K562 (cell line): Measurements from ENCODE around the gene NXN. TPM values are rescaled to one million over a fixed set of nuclear protein-coding genes. Genes with fewer than 3 reads are reported as not detected.

ENCODE experiments used
- E4F1 ChIP-seq: fragments of 250-450 bp; sonication (Bioruptor Pico); IDR thresholded peaks from 2 replicates; pipeline ENCODE4 v1.5.0; 2021; ENCODE audit warnings: mild to moderate bottlenecking, borderline replicate concordance
- ELK3 ChIP-seq: fragments of 450-650 bp; formaldehyde crosslinking; IDR thresholded peaks from 2 replicates; pipeline ENCODE4 v1.4.0; 2020; ENCODE audit warnings: mild to moderate bottlenecking
- FOXA3 ChIP-seq, 2 experiments: fragments of 450-650 bp in 1 of 2; sonication (generic) in 1 of 2; formaldehyde crosslinking; IDR thresholded peaks in 1 of 2; conservative IDR thresholded peaks in 1 of 2; 2 replicates each; pipeline versions ENCODE4 v1.4.0 to v1.8.0; 2020 to 2022; ENCODE audit warnings: mild to moderate bottlenecking in 2 of 2, missing genetic modification reagents in 1 of 2
- HMBOX1 ChIP-seq: sonication (generic); IDR thresholded peaks from 2 replicates; pipeline ENCODE4 v1.6.1; 2016
- MIER1 ChIP-seq: fragments of 450-650 bp; IDR thresholded peaks from 2 replicates; pipeline ENCODE4 v1.6.1; 2016; ENCODE audit warnings: antibody characterized with exemption, mild to moderate bottlenecking, low read depth
- ZNF217 ChIP-seq: sonication (generic); formaldehyde crosslinking; IDR thresholded peaks from 2 replicates; pipeline ENCODE4 v1.8.0; 2022; ENCODE audit warnings: mild to moderate bottlenecking, missing genetic modification reagents
- polyA plus RNA-seq, 8 experiments: library from polyadenylated mRNA; depleted of rRNA in 4 of 8; stranded (reverse) in 5 of 8; unstranded in 3 of 8; fragments of >200 nt; fragmentation: Nextera tagmentation in 2 of 8; fragmentation: Illumina TruSeq in 1 of 8; extraction: Ambion mirVana in 2 of 8; extraction: Trizol in 1 of 8; gene quantifications; 2 replicates each; pipeline versions ENCODE4 v1.2.1 to v1.2.3, GENCODE V29; 2011 to 2014; ENCODE audit warnings: inconsistent platforms in 1 of 8, missing spikeins in 1 of 8
- total RNA-seq, 7 experiments: library from RNA; depleted of rRNA in 6 of 7; stranded (reverse); fragments of >200 nt in 6 of 7; fragmentation: Illumina TruSeq in 2 of 7; extraction: Trizol in 2 of 7; gene quantifications; 2 replicates each; pipeline versions ENCODE4 v1.2.1 to v1.2.3, GENCODE V29; 2011 to 2021; ENCODE audit warnings: low replicate concordance in 1 of 7
- TF ChIP-seq, protein P1 (sequence below): fragments of 200-400 bp; formaldehyde crosslinking; IDR thresholded peaks from 2 replicates; pipeline ENCODE4 v1.6.1; 2017; ENCODE audit warnings: mild to moderate bottlenecking, low read depth, low read length, moderate library complexity

NXN gene
- total and polyA plus RNA-seq, 9 of the 15 experiments (the other 6 are each of a cell fraction or from before 2014, with no cell fraction given): 0.08 to 0.39 (median 0.29) TPM; not detected in 5

DNA sequence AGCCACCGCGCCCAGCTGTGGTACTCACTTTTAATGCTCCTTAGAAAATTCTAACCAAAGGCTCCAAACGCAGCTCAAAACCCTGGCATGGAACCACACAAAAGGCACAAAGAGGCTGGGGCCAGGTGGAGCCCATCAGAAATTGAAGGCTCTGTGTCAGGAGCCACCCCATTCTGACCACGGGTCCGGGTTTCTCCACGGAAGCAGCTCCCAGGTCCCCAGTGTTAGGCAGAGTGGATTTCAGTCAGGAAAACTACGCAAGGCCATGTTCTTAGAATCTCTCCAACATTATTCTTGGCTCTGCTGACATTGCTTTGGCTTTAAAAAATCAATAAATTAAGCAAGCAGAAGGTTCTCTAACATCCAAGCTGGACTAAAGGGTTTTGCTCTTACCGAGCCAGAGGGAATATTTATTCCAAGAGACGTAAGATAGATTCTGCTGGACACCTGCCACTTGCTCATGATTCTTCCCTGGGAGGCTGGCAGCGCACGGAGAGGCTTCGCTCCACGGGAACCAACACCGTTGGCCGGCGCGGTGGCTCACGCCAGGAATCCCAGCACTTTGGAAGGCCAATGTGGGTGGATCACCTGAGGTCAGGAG lies 93.5 kb downstream of the NXN start (continued):
- TF ChIP-seq E4F1 (CRISPR knock-in tag): no peak
- no peak for TF ChIP-seq ELK3 (CRISPR knock-in tag)
- TF ChIP-seq MIER1: no peak
- TF ChIP-seq, protein P1, sequence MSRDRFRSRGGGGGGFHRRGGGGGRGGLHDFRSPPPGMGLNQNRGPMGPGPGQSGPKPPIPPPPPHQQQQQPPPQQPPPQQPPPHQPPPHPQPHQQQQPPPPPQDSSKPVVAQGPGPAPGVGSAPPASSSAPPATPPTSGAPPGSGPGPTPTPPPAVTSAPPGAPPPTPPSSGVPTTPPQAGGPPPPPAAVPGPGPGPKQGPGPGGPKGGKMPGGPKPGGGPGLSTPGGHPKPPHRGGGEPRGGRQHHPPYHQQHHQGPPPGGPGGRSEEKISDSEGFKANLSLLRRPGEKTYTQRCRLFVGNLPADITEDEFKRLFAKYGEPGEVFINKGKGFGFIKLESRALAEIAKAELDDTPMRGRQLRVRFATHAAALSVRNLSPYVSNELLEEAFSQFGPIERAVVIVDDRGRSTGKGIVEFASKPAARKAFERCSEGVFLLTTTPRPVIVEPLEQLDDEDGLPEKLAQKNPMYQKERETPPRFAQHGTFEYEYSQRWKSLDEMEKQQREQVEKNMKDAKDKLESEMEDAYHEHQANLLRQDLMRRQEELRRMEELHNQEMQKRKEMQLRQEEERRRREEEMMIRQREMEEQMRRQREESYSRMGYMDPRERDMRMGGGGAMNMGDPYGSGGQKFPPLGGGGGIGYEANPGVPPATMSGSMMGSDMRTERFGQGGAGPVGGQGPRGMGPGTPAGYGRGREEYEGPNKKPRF: no peak
- no peak for TF ChIP-seq FOXA3 (CRISPR knock-in tag; conservative IDR thresholded peaks at IDR 0.05 in 1 of 2, IDR thresholded peaks at IDR 0.05 in 1 of 2)
- TF ChIP-seq ZNF217: no peak
- TF ChIP-seq HMBOX1: no peak
